HG02938 (cell line): ENCODE data around the gene HNF1B.

ENCODE experiments used
- ATAC-seq: cut with Tn5 transposase; IDR thresholded peaks from one replicate; pipeline ENCODE4 v1.9.1; 2021; ENCODE audit warnings: mild to moderate bottlenecking, moderate library complexity; ENCODE audit not compliant: unreplicated experiment

Gene HNF1B

GRCh38 chr17:37637956-37638355, 106.9 kb downstream of the HNF1B start:
- no peak for ATAC-seq
